NCI-H345 treated with DMSO at 0.1 percent for 48 hours (cell line): ENCODE measurements around the gene SPATA24.
"Not testable (repeated sequence)": the region's sequence is repeated elsewhere in the genome, so short reads cannot be mapped to it uniquely, and the experiment has no call there.

Source experiments
- DNase-seq: peaks from one replicate; lab custom pipeline; 2025; ENCODE audit not compliant: unreplicated experiment; lab: John Stamatoyannopoulos, UW

SPATA24 gene

GRCh38 chr5:139354186-139354585 is 49.7 kb downstream of the SPATA24 start:
- DNase-seq = no peak

- DNase-seq = not testable (repeated sequence)
Measured at GRCh38 chr5:139347863-139348262, 56.0 kb downstream of the SPATA24 start.
